ENCODE data around the gene TMEM163.

Gene TMEM163

GRCh38 chr2:134455426-134455825, 263.4 kb downstream of the TMEM163 start:
- no peak for DNase-seq

- DNase-seq: no peak
These were observed 263.9 kb downstream of the TMEM163 start for GRCh38 chr2:134454931-134455330.

GRCh38 chr2:134454426-134454825, 264.4 kb downstream of the TMEM163 start:
- no peak for DNase-seq

- DNase-seq: no peak
These were observed 264.8 kb downstream of the TMEM163 start for GRCh38 chr2:134453973-134454372.

GRCh38 chr2:134453476-134453875, 265.3 kb downstream of the TMEM163 start:
- DNase-seq: no peak

- DNase-seq: no peak
These were observed 266.6 kb downstream of the TMEM163 start for GRCh38 chr2:134452042-134452733.

GRCh38 chr2:134451347-134451630, 267.5 kb downstream of the TMEM163 start:
- no peak for DNase-seq

- no peak for DNase-seq
These were observed 268.9 kb downstream of the TMEM163 start for GRCh38 chr2:134449751-134450513.

- no peak for DNase-seq
These were observed 269.6 kb downstream of the TMEM163 start for GRCh38 chr2:134449157-134449556.

- DNase-seq: no peak
These were observed 270.1 kb downstream of the TMEM163 start for GRCh38 chr2:134448650-134449049.

- no peak for DNase-seq
These were observed 271.1 kb downstream of the TMEM163 start for GRCh38 chr2:134447669-134448068.

GRCh38 chr2:134446383-134447017, 272.3 kb downstream of the TMEM163 start:
- DNase-seq: no peak

- no peak for DNase-seq
These were observed 272.8 kb downstream of the TMEM163 start for GRCh38 chr2:134445985-134446382.

- DNase-seq: no peak
These were observed 273.7 kb downstream of the TMEM163 start for GRCh38 chr2:134445116-134445515.

- DNase-seq: no peak
These were observed 274.9 kb downstream of the TMEM163 start for GRCh38 chr2:134443814-134444480.

GRCh38 chr2:134441153-134441863, 277.5 kb downstream of the TMEM163 start:
- no peak for DNase-seq

- DNase-seq: no peak
These were observed 278.4 kb downstream of the TMEM163 start for GRCh38 chr2:134440336-134440909.

GRCh38 chr2:134438371-134438770, 280.4 kb downstream of the TMEM163 start:
- DNase-seq: no peak

GRCh38 chr2:134436706-134437105, 282.1 kb downstream of the TMEM163 start:
- DNase-seq: no peak

GRCh38 chr2:134435936-134436335, 282.9 kb downstream of the TMEM163 start:
- DNase-seq: no peak

GRCh38 chr2:134435505-134435904, 283.3 kb downstream of the TMEM163 start:
- no peak for DNase-seq

- DNase-seq: no peak
These were observed 284.8 kb downstream of the TMEM163 start for GRCh38 chr2:134433979-134434378.
